ENCODE measurements around the gene CMTM8. TPM values are rescaled to one million over a fixed set of nuclear protein-coding genes. Genes with fewer than 3 reads are reported as not detected.

CMTM8 gene
- total and polyA plus RNA-seq, 2 of the 8 experiments (the other 6 are each of a cell fraction or from before 2014, with no cell fraction given): 10.5 to 22.4 TPM

GRCh38 chr3:32290619-32291018 lies 52.1 kb downstream of the CMTM8 start:
- peak in 1 of 2 experiments; percentile 14 for DNase-seq (ENCODE audit: low read depth in 1 of 2, low spot score in 2 of 2)
- CTCF ChIA-PET (ENCODE audit: partially characterized antibody): interaction anchor here (0.6 to 14.9 kb wide), 4 partner anchors 10 to 114 kb away, joined by 3 to 207 read pairs (median 5); no protein-coding TSS in a partner anchor

More at GRCh38 chr3:32290619-32291018, 52.1 kb downstream of the CMTM8 start:
- POLR2A ChIA-PET (ENCODE audit: partially characterized antibody): no interaction called here
- Histone ChIP-seq H2BK120ac (replicated peaks; ENCODE audit: low read depth, low read length) (no peak overlapping the region), H2BK12ac (ENCODE audit: low read depth, low read length) (no peak overlapping the region), H3K23me2 (ENCODE audit: low read depth, low read length) (no peaks in the 10 kb centered on the region), H4K5ac (ENCODE audit: insufficient read length, low read depth, low read length) (no peak overlapping the region), H2BK20ac (ENCODE audit: low read length) (no peak overlapping the region), H2AFZ (ENCODE audit: low read length) (no peak overlapping the region), H3K4me1 (replicated peaks in 1 of 4; ENCODE audit: control insufficient read depth in 3 of 4, insufficient read depth in 4 of 4, low read length in 3 of 4) (0 out of 7 replicates have a peak, but pooled peaks cover 0 to under 1% (median 0%) of the 10 kb centered on the region in 4 experiments), H4K8ac (ENCODE audit: extremely low read depth, insufficient read depth, low read length) (no peak overlapping the region), H3K79me1 (ENCODE audit: low read depth, low read length) (no peaks in the 10 kb centered on the region; the same call in 1 of the 2 replicates), H4K20me1 (replicated peaks in 1 of 2; ENCODE audit: control insufficient read depth in 1 of 2, insufficient read depth in 2 of 2, low read length in 2 of 2) (no peaks in the 10 kb centered on the region), H3K79me2 (ENCODE audit: control insufficient read depth in 1 of 2, insufficient read depth in 2 of 2, low read length in 2 of 2) (no peaks in the 10 kb centered on the region), H3K23ac (ENCODE audit: insufficient read length) (no peak overlapping the region), H2AK5ac (ENCODE audit: low read depth, low read length) (no peak overlapping the region), H3K36me3 (ENCODE audit: control insufficient read depth in 2 of 4, insufficient read depth in 4 of 4, low read length in 3 of 4) (no peaks in the 10 kb centered on the region), H3K4ac (replicated peaks; ENCODE audit: insufficient read length, low read depth, low read length) (no peak overlapping the region), H3K27ac (ENCODE audit: low read depth, low read length) (no peak overlapping the region), H3K14ac (ENCODE audit: insufficient read length) (no peak overlapping the region), H3K56ac (replicated peaks; ENCODE audit: insufficient read length, low read depth, low read length) (no peak overlapping the region), H3K4me3 (ENCODE audit: extremely low read depth in 1 of 4, insufficient read depth in 2 of 4, low read depth in 3 of 4, low read length in 4 of 4) (no peak overlapping the region), H3K4me2 (ENCODE audit: insufficient read depth in 1 of 2, low read depth in 2 of 2, low read length in 2 of 2) (no peak overlapping the region), H3K9me3 (ENCODE audit: insufficient read depth in 2 of 2, low read depth in 1 of 2, low read length in 1 of 2) (no peaks in the 10 kb centered on the region), H3K9ac (replicated peaks in 1 of 4; ENCODE audit: extremely low read depth in 1 of 4, low read depth in 3 of 4, low read length in 3 of 4) (no peak overlapping the region), H4K91ac (replicated peaks; ENCODE audit: insufficient read length, low read length) (no peak overlapping the region), H3K27me3 (replicated peaks in 1 of 4; ENCODE audit: control insufficient read depth in 3 of 4, extremely low read depth in 1 of 4, insufficient read depth in 3 of 4, low read length in 3 of 4) (no peaks in the 10 kb centered on the region), H3K18ac (ENCODE audit: extremely low read depth, low read length) (no peak overlapping the region), H2BK5ac (ENCODE audit: low read depth, low read length) (no peak overlapping the region), H2BK15ac (ENCODE audit: low read length) (no peak overlapping the region)
- FAIRE-seq: no peak
- WGBS, 2 experiments (ENCODE audit: extremely low coverage in 1 of 2, insufficient coverage in 1 of 2, insufficient read length in 1 of 2, insufficient replicate concordance in 2 of 2, low coverage in 1 of 2, low lambda C conversion rate in 2 of 2, missing lambda C conversion rate in 1 of 2): 84% methylated on average over 3 of the region's 3 CpGs; no CpG with 5 or more reads in 1 of the 2 experiments
- TF ChIP-seq HDAC6 (IDR thresholded peaks at IDR 0.05; ENCODE audit: low read depth, low read length) (no peak), ASH2L (IDR thresholded peaks at IDR 0.05; ENCODE audit: low read length) (no peak), TAF7 (optimal IDR thresholded peaks at IDR 0.05; ENCODE audit: borderline replicate concordance, low read depth, low read length) (no peak), YY1 (IDR thresholded peaks at IDR 0.05; ENCODE audit: low read depth, low read length) (no peak)
